GM19468 (cell line): ENCODE results near the gene FANCL.
"Not testable (repeated sequence)": the region's sequence is repeated elsewhere in the genome, so short reads cannot be mapped to it uniquely, and the experiment has no call there.

Source experiments
- ATAC-seq: cut with Tn5 transposase; IDR thresholded peaks from one replicate; pipeline ENCODE4 v1.9.1; 2021; ENCODE audit warnings: mild to moderate bottlenecking, moderate library complexity, moderate number of reproducible peaks; ENCODE audit not compliant: unreplicated experiment; ENCODE audit errors: extremely low read depth

Gene FANCL

DNA sequence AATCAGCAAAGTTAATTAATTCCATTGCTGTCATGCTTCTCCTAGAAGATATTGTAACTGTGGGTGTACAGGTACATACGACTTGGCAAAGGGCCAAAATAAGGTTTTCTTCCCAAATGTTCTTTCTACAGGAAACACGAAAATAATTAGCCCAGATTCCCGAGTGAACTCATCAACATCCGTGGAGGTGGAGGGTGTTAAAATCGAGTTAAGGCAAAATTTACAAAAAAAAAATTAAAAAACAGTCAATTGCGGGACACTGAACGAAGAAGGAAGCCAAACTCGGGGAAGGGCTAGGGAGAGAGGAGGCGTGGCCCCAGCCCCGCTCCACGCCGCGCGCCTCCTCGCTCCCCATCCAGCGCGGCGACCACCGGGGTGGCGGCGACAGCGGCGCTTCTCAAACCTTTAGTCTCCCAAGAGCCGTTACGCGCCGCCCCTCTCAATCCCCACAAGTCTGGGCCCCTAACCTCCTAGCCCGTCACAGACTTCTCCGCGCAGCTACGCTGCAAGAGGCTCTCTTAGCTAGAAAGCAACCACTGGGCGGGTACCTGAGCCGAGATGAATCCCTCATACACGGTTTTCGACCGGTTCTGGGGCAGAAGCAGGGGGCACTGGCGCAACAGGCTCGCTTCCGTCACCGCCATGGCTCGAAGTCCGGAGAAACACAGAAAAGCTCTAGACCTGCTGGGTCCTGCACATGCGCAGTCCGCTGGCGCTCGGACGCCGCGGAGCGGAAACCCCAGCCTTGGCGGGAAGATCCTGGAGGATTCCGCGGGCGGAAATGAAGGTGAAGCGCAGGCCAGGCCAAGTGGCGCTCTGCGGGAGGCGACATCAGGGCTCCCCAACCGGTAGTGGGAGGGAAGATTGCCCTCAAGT, at the start of gene FANCL:
FANCL (minus strand) TSS at position 656 of the 876 bp plus-strand sequence; CDS start at position 644, 12 bp downstream.
- ATAC-seq: peak; percentile 75

DNA sequence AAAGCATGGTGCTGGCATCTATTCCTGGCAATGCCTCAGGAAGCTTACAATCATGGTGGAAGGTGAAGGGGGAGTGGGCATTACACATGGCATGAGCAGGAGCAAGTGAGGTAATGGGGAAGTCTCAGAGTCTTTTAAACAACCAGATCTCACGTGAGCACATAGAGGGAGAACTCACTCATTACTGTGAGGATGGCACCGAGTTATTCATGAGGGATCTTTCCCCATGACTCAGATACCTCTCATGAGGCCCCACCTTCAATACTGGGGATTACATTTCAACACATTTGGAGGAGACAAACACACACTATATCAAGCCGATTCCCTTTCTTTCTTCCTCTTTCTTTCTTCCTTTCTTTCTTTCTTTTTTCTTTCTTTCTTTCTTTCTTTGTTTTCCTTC, 47.9 kb upstream of the FANCL start:
- ATAC-seq: no peak

DNA sequence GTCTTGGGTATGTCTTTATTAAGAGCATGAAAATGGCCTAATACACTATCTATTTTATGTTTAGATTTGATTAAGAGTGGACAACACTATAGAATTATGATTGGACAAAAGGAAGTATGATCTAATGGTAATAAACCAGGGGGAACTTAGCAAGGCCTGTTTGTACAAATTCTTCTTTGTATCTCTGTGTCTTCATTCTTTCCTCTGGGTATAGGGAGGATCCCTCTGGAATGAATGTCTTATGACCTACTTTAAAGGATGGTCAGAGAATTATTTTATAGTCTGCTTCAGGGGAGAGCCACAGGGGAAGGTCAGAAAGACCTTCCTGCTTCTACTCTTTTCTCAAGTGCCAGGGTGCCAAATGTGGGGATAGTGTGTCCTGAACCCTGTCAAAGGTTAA, 42.8 kb upstream of the FANCL start:
- no peak for ATAC-seq

DNA sequence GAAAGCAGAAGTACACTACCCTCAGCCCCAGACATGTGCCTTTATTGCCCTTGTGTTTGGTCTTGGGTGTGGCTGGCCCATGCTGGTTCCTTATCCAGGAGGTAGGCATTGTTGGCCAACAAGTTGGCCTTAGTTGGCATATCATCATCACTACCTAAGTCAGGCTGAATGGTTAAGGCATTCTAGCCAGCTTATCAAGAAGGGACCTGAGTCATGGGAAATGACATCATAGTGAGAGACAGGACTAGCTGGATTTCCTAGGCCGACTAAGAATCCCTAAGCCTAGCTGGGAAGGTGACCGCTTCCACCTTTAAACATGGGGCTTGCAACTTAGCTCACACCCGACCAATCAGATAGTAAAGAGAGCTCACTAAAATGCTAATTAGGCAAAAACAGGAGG, 34.0 kb upstream of the FANCL start:
- ATAC-seq: not testable (repeated sequence)

DNA sequence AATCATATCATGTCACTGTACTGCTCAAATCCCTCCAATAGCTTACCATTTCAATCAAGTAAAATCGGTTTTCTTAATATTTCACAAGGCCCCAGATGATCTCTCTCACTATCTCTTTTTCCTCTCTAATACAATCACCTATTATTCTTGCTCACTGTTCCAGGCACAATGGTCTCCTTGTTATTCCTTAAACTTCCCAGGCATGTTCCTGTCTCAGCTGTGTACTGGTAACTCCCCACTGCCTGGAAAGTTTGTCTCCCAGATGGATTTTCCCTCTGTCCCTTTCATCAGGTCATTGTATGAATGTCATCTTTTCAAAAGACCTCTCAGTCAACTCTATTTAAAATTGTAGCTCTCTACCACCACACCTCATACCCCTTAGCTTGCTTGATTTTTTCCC, 30.7 kb upstream of the FANCL start:
- ATAC-seq: no peak

DNA sequence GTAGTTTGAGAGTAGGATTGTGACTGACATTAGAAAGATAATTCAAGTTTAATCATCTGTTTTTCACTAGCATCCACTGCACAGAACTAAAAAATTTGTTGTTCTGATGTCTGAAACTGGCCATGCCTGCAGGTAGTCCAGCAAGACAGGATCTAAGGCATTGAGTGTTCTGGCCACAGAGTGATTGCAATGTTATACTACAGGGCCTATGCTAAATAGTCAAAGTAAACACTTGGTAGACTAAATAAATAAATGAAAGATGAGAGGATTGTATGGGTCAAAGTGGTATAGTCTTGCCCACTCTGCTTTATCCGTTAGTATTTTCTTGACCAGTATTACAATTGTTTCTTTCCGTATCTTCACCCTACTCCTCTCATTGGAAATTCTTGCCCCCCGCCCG, 27.6 kb upstream of the FANCL start:
- ATAC-seq: no peak

DNA sequence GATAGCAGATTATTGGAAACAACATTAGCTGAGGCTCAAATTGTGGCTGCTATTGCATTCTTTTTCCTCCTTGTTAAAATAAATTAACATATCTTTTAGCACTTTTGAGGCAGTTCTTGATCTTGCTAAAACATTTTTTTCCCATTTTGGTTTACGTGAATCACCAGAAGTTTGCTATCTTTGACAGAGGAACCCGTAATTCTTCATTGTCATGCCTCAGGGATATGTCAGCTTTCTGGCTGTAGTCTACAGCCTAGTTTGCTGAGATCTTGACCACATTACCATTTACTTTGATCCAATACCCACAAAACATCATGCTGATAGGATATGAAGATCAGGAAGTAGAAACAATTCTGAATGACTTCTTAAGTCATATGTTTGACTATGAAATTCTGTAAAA, 25.1 kb upstream of the FANCL start:
- no peak for ATAC-seq

DNA sequence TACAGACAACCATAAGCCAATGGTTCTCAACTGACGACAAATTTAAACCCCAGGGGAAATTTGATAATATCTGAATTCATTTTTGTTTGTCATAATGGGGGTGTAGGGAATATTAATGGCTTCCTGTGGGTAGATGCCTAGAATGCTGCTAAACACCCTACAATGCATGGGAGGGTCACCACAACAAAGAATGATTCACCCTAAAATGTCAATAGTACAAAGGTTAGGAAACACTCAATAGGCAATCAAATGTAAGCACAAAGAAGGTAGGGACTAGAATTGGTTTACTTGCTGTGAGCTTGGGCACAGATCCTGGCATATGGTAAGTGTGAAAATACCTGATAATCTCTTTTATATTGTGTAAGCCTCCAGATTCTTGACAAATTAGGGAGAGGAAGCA, 20.1 kb upstream of the FANCL start:
- ATAC-seq: no peak

DNA sequence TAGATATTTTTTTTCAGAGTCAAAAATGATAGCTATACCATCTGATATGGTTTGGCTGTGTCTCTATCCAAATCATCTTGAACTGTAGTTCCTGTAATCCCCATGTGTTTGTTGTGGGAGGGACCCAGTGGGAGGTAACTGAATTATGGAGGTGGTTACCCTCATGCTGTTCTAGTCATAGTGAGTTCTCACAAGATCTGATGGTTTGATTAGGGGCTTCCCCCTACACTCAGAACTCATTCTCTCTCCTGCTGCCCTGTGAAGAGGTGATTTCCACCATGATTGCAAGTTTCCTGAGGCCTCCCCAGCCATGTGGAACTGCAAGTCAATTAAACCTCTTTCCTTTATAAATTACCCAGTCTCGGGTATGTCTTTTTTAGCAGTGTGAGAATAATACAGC, 17.3 kb upstream of the FANCL start:
- ATAC-seq: not testable (repeated sequence)

DNA sequence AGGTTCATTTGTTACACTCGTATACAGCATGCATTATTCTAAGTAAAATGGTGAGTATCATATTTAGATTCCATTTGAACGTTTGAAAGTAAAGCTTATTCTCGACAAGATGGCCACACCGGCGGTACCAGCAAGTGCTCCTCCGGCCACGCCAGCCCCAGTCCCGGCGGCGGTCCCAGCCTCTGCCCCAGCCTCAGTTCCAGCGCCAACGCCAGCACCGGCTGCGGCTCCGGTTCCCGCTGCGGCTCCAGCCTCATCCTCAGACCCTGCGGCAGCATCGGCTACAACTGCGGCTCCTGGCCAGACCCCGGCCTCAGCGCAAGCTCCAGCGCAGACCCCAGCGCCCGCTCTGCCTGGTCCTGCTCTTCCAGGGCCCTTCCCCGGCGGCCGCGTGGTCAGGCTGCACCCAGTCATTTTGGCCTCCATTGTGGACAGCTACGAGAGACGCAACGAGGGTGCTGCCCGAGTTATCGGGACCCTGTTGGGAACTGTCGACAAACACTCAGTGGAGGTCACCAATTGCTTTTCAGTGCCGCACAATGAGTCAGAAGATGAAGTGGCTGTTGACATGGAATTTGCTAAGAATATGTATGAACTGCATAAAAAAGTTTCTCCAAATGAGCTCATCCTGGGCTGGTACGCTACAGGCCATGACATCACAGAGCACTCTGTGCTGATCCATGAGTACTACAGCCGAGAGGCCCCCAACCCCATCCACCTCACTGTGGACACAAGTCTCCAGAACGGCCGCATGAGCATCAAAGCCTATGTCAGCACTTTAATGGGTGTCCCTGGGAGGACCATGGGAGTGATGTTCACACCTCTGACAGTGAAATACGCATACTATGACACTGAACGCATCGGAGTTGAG, 10.4 kb upstream of the FANCL start:
- not testable (repeated sequence) for ATAC-seq

DNA sequence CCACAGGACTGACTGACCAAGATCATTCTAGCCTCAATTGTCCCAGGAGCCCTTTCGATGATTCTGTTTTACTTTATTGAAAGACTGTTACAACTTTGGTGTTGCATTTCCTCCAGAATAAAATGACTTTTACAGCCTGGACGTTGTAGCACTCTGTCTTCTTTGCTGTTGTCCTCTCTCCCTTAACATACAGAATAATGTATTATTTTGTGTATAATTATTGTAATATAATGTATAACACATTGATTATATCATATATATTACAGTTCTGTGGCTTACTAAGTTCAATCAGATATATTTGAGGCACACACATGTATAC, 380 bp upstream of the FANCL start:
- ATAC-seq: no peak

DNA sequence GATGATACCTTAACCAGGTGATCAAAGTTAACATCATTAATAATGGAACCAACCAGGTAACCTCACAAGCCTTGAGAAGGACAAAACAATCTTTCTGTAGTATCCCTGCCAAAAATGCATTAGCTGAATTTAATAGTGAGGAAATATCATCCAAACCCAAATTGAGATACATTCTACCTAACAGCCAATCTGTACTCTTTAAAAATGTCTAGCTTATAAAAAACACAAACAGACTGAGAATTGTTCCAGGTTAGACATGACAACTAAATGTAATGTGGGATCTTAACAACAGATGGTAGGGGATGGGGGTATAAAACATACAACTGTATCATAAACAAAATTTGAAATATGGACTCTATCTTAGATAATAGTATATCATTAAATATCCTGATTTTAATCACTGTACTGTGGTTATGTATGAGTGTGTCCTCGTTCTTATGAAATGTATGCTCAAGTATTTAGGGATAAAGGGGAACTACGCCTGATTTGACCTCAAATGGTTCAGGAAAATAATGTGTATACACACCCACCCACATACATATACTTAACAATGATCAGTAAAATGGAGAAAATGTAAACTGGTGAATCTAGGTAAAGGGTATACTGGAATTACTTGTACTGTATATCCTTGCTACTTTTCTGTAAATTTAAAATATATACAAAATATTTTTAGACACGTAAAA, 1.7 kb downstream of the FANCL start:
- ATAC-seq: no peak

DNA sequence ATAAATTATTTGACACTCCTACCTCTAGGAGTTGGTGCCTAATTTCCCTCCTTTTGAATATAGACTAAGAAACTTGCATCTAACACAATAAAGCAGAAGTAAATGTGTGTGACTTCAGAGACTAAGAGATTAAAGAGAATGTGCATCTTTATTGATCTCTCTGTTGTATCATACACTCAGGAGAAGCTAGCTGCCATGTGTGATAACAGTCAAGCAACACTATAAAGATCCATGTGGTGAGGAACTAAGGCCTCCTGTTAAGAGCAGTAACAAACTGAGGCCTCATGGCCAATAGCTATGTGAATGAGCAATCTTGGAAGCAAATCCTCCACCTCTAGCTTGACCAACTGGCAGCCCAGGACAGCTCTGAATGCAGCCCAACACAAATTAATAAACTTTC, 3.4 kb downstream of the FANCL start:
- no peak for ATAC-seq

DNA sequence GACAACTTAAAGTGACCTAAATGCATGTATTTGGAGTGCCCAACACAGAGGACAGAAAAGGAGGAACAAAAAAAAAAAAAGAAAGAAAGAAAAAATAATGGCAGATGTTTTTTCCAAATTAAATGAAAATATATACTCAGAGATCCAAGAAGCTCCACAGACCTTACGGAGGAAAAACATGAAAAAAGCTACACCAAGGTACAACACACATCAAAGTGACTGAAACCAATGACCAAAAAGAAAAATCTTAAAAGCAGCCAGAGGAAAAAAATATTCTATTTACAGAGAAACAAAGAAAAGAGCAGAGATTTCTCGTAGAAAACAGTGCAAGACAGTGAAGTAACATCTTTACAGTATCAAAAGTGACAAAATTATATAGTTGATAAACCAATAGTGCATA, 5.1 kb downstream of the FANCL start:
- ATAC-seq: no peak

DNA sequence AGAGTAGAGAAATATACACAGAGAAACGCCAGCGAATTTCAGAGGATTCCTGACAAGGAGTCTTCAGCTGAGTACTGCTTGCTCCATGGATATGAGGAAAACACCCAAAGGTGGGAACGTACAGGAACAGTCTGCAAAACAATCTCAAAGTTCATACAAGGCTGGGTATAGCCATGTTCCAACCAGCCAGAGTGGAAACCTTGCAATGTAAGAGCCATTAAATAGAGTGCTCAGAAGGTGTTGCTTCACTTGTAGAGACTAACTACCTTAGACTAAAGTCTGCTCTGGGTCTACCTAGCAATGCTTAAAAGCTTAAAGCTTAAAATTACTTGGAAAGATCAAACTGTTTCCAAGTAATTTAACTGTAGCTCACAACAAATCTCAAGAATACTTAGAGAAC, 6.0 kb downstream of the FANCL start:
- no peak for ATAC-seq

DNA sequence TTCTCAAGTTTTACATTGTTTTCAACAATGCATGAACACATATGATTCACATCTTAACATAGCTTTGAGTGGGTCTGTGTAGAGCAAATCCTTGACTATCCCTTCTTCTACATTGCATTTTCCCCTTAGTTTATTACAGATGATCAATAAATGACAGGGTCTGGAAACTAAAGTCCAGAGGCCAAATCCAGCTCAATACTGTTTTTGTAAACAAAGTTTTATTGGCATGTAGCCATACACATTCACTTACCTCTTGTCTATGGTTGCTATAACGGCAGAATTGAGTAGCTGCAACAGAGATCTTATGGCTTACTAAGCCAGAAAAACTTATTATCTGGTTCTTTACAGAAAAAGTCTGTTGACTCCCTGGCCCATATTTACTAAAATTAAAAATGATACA, 12.8 kb downstream of the FANCL start:
- ATAC-seq: no peak

DNA sequence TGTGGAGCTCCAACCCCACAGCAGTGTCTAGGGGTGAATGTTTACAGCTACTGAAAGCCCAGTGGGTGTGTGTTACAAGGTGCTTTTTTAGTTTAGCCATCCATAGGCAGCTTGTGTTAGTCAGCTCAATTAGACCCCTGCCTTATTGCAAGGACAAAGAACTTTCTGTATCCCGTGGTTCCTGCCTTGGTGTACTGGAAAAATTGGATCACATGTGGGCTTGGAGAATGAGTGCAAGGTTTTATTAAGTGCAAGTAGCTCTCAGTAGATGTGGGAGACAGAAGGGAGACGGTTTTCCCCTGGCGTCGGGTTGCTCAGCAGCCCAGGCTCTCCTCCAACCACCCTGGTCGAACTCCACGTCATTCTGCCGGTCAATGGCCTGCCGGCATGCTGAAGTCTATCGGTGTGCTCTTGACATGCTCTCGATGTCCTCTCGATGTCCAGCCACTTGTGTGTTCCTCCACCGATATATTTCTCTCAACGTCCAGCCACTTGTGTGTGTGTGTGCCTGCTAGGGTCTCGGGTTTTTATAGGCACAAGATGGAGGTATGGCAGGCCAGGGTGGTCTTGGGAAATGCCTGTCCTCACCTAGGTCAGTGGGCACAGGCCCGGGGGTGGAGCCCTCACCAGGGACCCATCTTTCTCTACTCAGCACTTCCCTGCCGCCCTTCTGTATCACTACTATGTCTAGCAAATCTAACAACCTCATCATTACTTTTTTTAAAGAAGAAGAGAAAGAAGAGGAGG, 13.8 kb downstream of the FANCL start:
- no peak for ATAC-seq

DNA sequence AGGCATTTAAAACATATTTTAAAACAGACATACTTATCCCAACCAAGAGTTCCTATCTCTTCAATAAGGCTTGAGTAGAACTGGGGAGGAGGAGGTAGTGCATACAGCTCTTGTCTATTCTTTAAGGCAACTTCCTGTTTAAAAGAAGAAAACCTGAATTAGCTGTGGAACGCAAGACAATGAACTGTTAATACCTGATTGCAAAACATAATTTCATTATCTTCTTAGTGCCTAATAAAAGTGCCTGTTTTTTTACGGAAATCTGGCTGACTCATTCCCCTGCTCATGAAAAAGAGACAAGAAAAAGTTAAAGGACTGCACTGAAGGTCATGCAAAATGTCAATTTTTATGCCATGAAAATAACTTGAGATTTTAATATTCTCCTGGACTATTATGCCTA, 19.2 kb downstream of the FANCL start:
- no peak for ATAC-seq

DNA sequence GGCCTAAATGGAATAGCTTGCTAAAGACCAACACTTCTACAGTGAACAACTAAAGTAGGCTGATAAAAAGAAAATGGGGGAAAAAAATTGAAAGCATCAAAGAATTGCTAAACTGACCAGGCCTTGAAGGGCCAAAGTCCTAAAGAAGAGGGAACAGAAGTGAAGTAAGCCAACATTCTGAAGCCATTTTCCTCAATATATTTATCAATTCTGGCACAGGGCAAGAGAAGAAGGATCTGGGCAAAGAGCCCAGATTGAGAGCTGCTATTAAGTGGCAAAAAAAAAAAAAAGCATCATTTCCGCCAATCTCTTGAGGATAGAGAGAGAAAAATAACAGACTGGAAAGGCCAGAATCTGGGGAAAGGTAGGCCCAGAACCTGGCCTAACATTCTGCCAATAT, 25.7 kb downstream of the FANCL start:
- no peak for ATAC-seq

DNA sequence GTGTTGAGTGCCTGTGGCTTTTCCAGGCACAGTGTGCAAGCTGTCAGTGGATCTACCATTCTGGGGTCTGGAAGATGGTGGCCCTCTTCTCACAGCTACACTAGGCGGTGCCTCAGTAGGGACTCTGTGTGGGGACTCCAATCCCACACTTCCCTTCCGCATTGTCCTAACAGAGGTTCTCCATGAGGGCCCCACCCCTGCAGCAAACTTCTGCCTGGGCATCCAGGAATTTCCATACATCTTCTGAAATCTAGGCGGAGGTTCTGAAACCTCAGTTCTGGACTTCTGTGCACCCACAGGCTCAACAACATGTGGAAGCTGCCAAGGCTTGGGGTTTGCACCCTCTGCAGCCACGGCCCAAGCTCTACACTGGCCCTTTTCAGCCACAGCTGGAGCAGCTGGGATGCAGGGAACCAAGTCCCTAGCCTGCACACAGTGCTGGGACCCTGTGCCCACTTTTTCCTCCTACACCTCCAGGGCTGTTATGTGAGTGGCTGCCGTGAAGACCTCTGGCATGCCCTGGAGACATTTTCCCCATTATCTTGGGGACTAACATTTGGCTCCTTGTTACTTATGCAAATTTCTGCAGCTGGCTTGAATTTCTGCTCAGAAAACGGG, 30.1 kb downstream of the FANCL start:
- not testable (repeated sequence) for ATAC-seq
